Tibial nerve (tissue), 4 donors: ENCODE data around the gene MNT. TPM values are rescaled to one million over a fixed set of nuclear protein-coding genes. Genes with fewer than 3 reads are reported as not detected.

ENCODE experiments used
- DNase-seq, 2 donors: peaks; one replicate each; pipeline ENCODE4 v3.0.0-alpha.2; 2019; ENCODE audit warnings: low spot score in 2 of 2
- H3K27ac ChIP-seq, 4 donors: fragments of 200-600 bp; sonication (generic) in 3 of 4; one replicate each; pipeline ENCODE4 v1.5.1; 2017 to 2019; ENCODE audit warnings: mild to moderate bottlenecking in 1 of 4
- H3K27me3 ChIP-seq, 2 donors: fragments of 200-600 bp; sonication (generic) in 1 of 2; one replicate each; pipeline versions ENCODE4 v1.5.1 to v1.6.0; 2017 to 2019
- H3K36me3 ChIP-seq, 3 donors: fragments of 200-600 bp; sonication (generic); one replicate each; pipeline ENCODE4 v1.5.1; 2018 to 2019
- H3K4me1 ChIP-seq, 4 donors: fragments of 200-600 bp; sonication (generic) in 3 of 4; one replicate each; pipeline ENCODE4 v1.5.1; 2017 to 2019
- H3K4me3 ChIP-seq, 4 donors: fragments of 200-600 bp; sonication (generic) in 3 of 4; one replicate each; pipeline ENCODE4 v1.5.1; 2017 to 2019; ENCODE audit warnings: mild to moderate bottlenecking in 1 of 4, moderate library complexity in 1 of 4
- H3K9me3 ChIP-seq, 4 donors: fragments of 200-600 bp; sonication (generic) in 3 of 4; one replicate each; pipeline ENCODE4 v1.5.1; 2017 to 2019
- CTCF ChIP-seq, 5 experiments: fragments of 200-600 bp in 3 of 5; fragments of 450-650 bp in 2 of 5; sonication (generic) in 3 of 5; IDR thresholded peaks; one replicate each; pipeline ENCODE4 v1.5.1; 2016 to 2019; ENCODE audit warnings: antibody characterized with exemption in 5 of 5, mild to moderate bottlenecking in 3 of 5, moderate library complexity in 2 of 5
- EP300 ChIP-seq, 2 donors: sonication (generic); formaldehyde crosslinking; IDR thresholded peaks; one replicate each; pipeline ENCODE4 v1.6.1; 2017; ENCODE audit warnings: antibody characterized with exemption in 2 of 2, mild to moderate bottlenecking in 1 of 2
- POLR2A ChIP-seq, 2 donors: fragments of 450-650 bp; IDR thresholded peaks; one replicate each; pipeline ENCODE4 v1.6.1; 2017; ENCODE audit warnings: antibody characterized with exemption in 2 of 2, mild to moderate bottlenecking in 2 of 2, moderate library complexity in 2 of 2
- WGBS, 2 donors: methylation state at CpG; one replicate each; pipeline ENCODE4 v1.1.5; 2018; 5-methylcytosine and 5-hydroxymethylcytosine counted together
- total RNA-seq, 4 donors: library from RNA; depleted of rRNA; stranded (reverse); fragments of >200 nt; gene quantifications; one replicate each; pipeline ENCODE4 v1.1.0, GENCODE V29; 2016

Gene MNT
- total RNA-seq, 4 donors from 2014 or later, result 12.6 to 32.8 (median 14.9) TPM

GRCh38 chr17:2396568-2397246, 4.2 kb downstream of the MNT start:
- Histone ChIP-seq H3K4me3 (peak overlapping the region; percentile 11 to 46 (median 34)), H3K4me1 (peaks cover 5 to 62% (median 56%) of the 10 kb centered on the region in 4 donors)
- WGBS, 2 donors, result 1 to 4% methylated on average over 16 to 21 of the region's 34 CpGs

GRCh38 chr17:2396192-2396567, 4.7 kb downstream of the MNT start:
- Histone ChIP-seq H3K4me1 (peaks cover 5 to 67% (median 61%) of the 10 kb centered on the region in 4 donors), H3K36me3 (no peaks in the 10 kb centered on the region), H3K27ac (peak overlapping the region; percentile 96 to 99 (median 99)), H3K9me3 (no peaks in the 10 kb centered on the region), H3K27me3 (no peaks in the 10 kb centered on the region), H3K4me3 (peak overlapping the region; percentile 11 to 46 (median 34))
- TF ChIP-seq CTCF (IDR thresholded peaks at IDR 0.05) (no peak), POLR2A (IDR thresholded peaks at IDR 0.05) (no peak), EP300 (IDR thresholded peaks at IDR 0.05) (no peak)
- DNase-seq, result no peak
- WGBS, 2 donors, result 31 to 36% methylated on average over 6 to 7 of the region's 7 CpGs

More at GRCh38 chr17:2396568-2397246, 4.2 kb downstream of the MNT start:
- peak; percentile 82 to 91 for DNase-seq
- Histone ChIP-seq H3K36me3 (no peaks in the 10 kb centered on the region), H3K9me3 (no peaks in the 10 kb centered on the region), H3K27ac (peak overlapping the region; percentile 96 to 99 (median 99)), H3K27me3 (no peaks in the 10 kb centered on the region)
- TF ChIP-seq EP300 (IDR thresholded peaks at IDR 0.05) (peak; percentile 92 to 94), CTCF (IDR thresholded peaks at IDR 0.05) (peak in 1 of 5 experiments; percentile 17), POLR2A (IDR thresholded peaks at IDR 0.05) (peak; percentile 37 to 82)

- H3K36me3 ChIP-seq, result no peaks in the 10 kb centered on the region
- peaks cover 5 to 73% (median 67%) of the 10 kb centered on the region in 4 donors for H3K4me1 ChIP-seq
- 62 to 64% methylated on average over 24 to 28 of the region's 28 CpGs for WGBS, 2 donors
- H3K9me3 ChIP-seq, result no peaks in the 10 kb centered on the region
- TF ChIP-seq POLR2A (IDR thresholded peaks at IDR 0.05), result no peak
- TF ChIP-seq EP300 (IDR thresholded peaks at IDR 0.05), result no peak
- no peaks in the 10 kb centered on the region for H3K27me3 ChIP-seq
- DNase-seq, result no peak
- H3K27ac ChIP-seq, result peak overlapping the region; percentile 96 to 99 (median 99)
- H3K4me3 ChIP-seq, result no peak overlapping the region
Observed at GRCh38 chr17:2395258-2396181, 5.3 kb downstream of the MNT start.

GRCh38 chr17:2394775-2395201, 6.1 kb downstream of the MNT start:
- Histone ChIP-seq H3K36me3 (no peaks in the 10 kb centered on the region), H3K27me3 (no peaks in the 10 kb centered on the region), H3K9me3 (no peaks in the 10 kb centered on the region), H3K4me1 (peaks cover 5 to 81% (median 73%) of the 10 kb centered on the region in 4 donors), H3K27ac (peak overlapping the region; percentile 96 to 99 (median 99)), H3K4me3 (no peak overlapping the region)
- TF ChIP-seq EP300 (IDR thresholded peaks at IDR 0.05), result no peak
- TF ChIP-seq CTCF (IDR thresholded peaks at IDR 0.05), result no peak
- TF ChIP-seq POLR2A (IDR thresholded peaks at IDR 0.05), result no peak
- WGBS, 2 donors, result 63 to 69% methylated on average over 8 to 16 of the region's 16 CpGs
- DNase-seq, result no peak

GRCh38 chr17:2393954-2394749, 6.7 kb downstream of the MNT start:
- H3K27ac ChIP-seq, result peak overlapping the region; percentile 96 to 99 (median 99)
- WGBS, 2 donors, result 26% methylated on average over 20 to 32 of the region's 53 CpGs

More at GRCh38 chr17:2393954-2394749, 6.7 kb downstream of the MNT start:
- Histone ChIP-seq H3K9me3 (no peaks in the 10 kb centered on the region), H3K4me1 (peaks cover 5 to 83% (median 74%) of the 10 kb centered on the region in 4 donors), H3K4me3 (peak overlapping the region; percentile 29 to 92 (median 64)), H3K36me3 (no peaks in the 10 kb centered on the region), H3K27me3 (no peaks in the 10 kb centered on the region)
- TF ChIP-seq CTCF (IDR thresholded peaks at IDR 0.05), result peak in 1 of 5 experiments; percentile 9
- no peak for TF ChIP-seq POLR2A (IDR thresholded peaks at IDR 0.05)
- TF ChIP-seq EP300 (IDR thresholded peaks at IDR 0.05), result no peak
- DNase-seq, result no peak
